ENCODE measurements around the gene GFOD1. TPM values are rescaled to one million over a fixed set of nuclear protein-coding genes. Genes with fewer than 3 reads are reported as not detected.

The GFOD1 gene
- total RNA-seq, 1 experiment from 2014 or later, result 6.1 TPM

DNA sequence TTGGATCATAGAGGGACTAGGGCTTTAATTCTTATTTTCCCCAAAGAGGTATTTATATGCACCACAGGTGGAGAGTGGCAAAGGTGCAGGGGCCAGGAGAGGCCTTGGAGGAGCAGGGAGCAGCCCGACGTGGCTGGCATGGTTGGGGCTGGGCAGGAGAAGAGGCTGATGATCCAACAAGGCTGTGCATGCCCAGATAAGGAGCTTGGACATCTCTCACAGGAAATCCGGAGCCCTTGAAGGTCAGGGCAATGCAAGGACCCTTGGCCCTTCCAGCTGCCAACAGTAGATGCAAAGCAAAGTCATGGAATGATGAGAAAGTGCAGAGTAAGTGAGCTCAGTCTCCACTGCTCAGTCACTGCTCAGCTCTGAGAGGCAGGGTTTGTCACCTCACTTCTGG lies 47.1 kb upstream of the GFOD1 start:
- H4K20me1 ChIP-seq (ENCODE audit: control insufficient read depth, insufficient read depth, insufficient read length), result no peaks in the 10 kb centered on the region
- H2BK15ac ChIP-seq (ENCODE audit: low read depth, low read length), result no peak overlapping the region
- H2AK5ac ChIP-seq (ENCODE audit: insufficient read length, low read length), result no peak overlapping the region
- no peaks in the 10 kb centered on the region for H3K79me1 ChIP-seq (ENCODE audit: insufficient read depth, low read depth, low read length, poor library complexity, severe bottlenecking)
- WGBS (ENCODE audit: extremely low coverage, insufficient read length, low lambda C conversion rate), result no CpG with 5 or more reads among the region's 3 CpGs
- no peak overlapping the region for H2BK20ac ChIP-seq (ENCODE audit: low read depth, low read length, poor library complexity, severe bottlenecking)
- H2BK12ac ChIP-seq (ENCODE audit: insufficient read length, low read depth, low read length), result no peak overlapping the region
- H3K27me3 ChIP-seq (ENCODE audit: insufficient read depth, low read length), result no peaks in the 10 kb centered on the region
- H3K9ac ChIP-seq (ENCODE audit: extremely low read depth, insufficient read length, low read length), result no peak overlapping the region
- no peak overlapping the region for H3K23ac ChIP-seq (ENCODE audit: insufficient read length, low read depth, low read length)
- H3K4me1 ChIP-seq (ENCODE audit: insufficient read depth, low read length), result peaks cover 11% of the 10 kb centered on the region
- no peak overlapping the region for H3K4me2 ChIP-seq (ENCODE audit: insufficient read depth, insufficient read length, low read length)
- no peaks in the 10 kb centered on the region for H3K23me2 ChIP-seq (ENCODE audit: insufficient read length, low read depth, low read length, poor library complexity, severe bottlenecking)
- H3K14ac ChIP-seq (ENCODE audit: insufficient read depth, low read length), result no peak overlapping the region
- H4K91ac ChIP-seq (ENCODE audit: insufficient read length, low read depth, low read length), result no peak overlapping the region
- no peak overlapping the region for H3K4ac ChIP-seq (ENCODE audit: low read depth, low read length)
- no peak overlapping the region for H3T11ph ChIP-seq (ENCODE audit: low read length)
- DNase-seq, result no peak
- H3K18ac ChIP-seq (ENCODE audit: insufficient read length, low read depth, low read length), result no peak overlapping the region
- H3K4me1 Mint-ChIP-seq, result peaks cover 43 to 44% of the 10 kb centered on the region in 2 experiments
- H3K9me3 ChIP-seq (ENCODE audit: control insufficient read depth, low read depth, low read length), result no peaks in the 10 kb centered on the region
- TF ChIP-seq, protein P1, sequence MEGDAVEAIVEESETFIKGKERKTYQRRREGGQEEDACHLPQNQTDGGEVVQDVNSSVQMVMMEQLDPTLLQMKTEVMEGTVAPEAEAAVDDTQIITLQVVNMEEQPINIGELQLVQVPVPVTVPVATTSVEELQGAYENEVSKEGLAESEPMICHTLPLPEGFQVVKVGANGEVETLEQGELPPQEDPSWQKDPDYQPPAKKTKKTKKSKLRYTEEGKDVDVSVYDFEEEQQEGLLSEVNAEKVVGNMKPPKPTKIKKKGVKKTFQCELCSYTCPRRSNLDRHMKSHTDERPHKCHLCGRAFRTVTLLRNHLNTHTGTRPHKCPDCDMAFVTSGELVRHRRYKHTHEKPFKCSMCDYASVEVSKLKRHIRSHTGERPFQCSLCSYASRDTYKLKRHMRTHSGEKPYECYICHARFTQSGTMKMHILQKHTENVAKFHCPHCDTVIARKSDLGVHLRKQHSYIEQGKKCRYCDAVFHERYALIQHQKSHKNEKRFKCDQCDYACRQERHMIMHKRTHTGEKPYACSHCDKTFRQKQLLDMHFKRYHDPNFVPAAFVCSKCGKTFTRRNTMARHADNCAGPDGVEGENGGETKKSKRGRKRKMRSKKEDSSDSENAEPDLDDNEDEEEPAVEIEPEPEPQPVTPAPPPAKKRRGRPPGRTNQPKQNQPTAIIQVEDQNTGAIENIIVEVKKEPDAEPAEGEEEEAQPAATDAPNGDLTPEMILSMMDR (conservative IDR thresholded peaks at IDR 0.05), result no peak
- H3K27ac ChIP-seq (ENCODE audit: insufficient read length, low read depth, low read length), result no peak overlapping the region
- H3K56ac ChIP-seq (ENCODE audit: insufficient read length, low read depth, low read length), result no peak overlapping the region
- no peak overlapping the region for H2AFZ ChIP-seq (ENCODE audit: low read length)
- H3K79me2 ChIP-seq (ENCODE audit: insufficient read depth, low read length), result no peaks in the 10 kb centered on the region
- no peak overlapping the region for H3K4me3 Mint-ChIP-seq
- no peaks in the 10 kb centered on the region; the same call in 1 of the 2 replicates for H3K27me3 Mint-ChIP-seq (ENCODE audit: low read depth)
- H4K8ac ChIP-seq (replicated peaks; ENCODE audit: insufficient read length, low read depth, low read length), result no peak overlapping the region
- H3K36me3 Mint-ChIP-seq (ENCODE audit: insufficient read depth in 1 of 3, low read depth in 3 of 3), result no peaks in the 10 kb centered on the region
- no peak overlapping the region for H2BK120ac ChIP-seq (ENCODE audit: low read depth, low read length, poor library complexity, severe bottlenecking)
- H3K27ac Mint-ChIP-seq, result peak overlapping the region in 1 of 3 experiments; percentile 57; a peak in 1 of 7 replicates
- no peaks in the 10 kb centered on the region for H3K9me3 Mint-ChIP-seq
- no peak overlapping the region for H4K5ac ChIP-seq (ENCODE audit: insufficient read length, low read depth, low read length)
- no peak overlapping the region for H2BK5ac ChIP-seq (ENCODE audit: insufficient read length, low read length)
